ENCODE results near the gene BTBD9. TPM values are rescaled to one million over a fixed set of nuclear protein-coding genes. Genes with fewer than 3 reads are reported as not detected.

BTBD9 gene
- total RNA-seq, 1 experiment from 2014 or later: 12.5 TPM

DNA sequence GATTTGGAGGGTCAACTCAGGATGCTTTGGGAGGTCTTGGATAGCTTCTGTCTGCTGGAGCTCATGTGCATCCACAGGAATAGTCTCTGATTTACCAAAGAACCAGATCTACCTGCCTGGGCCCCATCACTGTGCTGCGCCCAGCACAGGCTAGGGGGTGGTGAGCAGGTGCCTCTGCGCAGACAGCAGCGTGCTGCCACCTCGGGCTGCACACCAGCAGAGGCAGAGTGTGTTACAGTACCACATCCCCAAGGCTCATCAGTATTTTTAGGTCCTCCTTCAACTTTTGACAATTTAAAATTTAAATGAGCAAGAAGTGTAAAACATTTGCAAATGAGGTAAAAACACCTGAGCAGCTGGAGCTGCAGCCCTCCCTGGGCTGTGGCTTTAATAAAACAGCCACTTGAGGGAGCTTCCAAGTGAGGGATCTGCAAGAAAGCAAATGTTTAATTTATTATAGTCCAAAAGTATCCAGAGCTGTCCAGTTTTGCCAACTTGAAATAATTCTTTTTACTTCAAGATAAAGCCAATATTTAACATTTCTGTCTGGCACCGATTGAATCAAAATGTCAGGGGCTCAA is 495.3 kb downstream of the BTBD9 start:
- intact Hi-C loops (cut with micrococcal nuclease): no loop called here
- no peak overlapping the region for H3K4me3 Mint-ChIP-seq (ENCODE audit: unreplicated experiment)
- CTCF ChIA-PET: interaction anchor here (0.5 to 1.3 kb wide), 4 partner anchors 112 to 728 kb away, joined by 3 read pairs; no protein-coding TSS in a partner anchor
- no peaks in the 10 kb centered on the region for H3K27me3 Mint-ChIP-seq (ENCODE audit: insufficient read depth, unreplicated experiment)
- peaks cover 13% of the 10 kb centered on the region for H3K4me1 Mint-ChIP-seq (ENCODE audit: insufficient read depth, unreplicated experiment)
- DNase-seq (ENCODE audit: unreplicated experiment): no peak
- peaks cover 21% of the 10 kb centered on the region for H3K36me3 Mint-ChIP-seq (ENCODE audit: insufficient read depth, unreplicated experiment)
- POLR2A ChIA-PET: interaction anchor here (0.6 kb wide), 1 partner anchor 331 kb away, joined by 3 read pairs; no protein-coding TSS in a partner anchor
- no peak overlapping the region for H3K27ac Mint-ChIP-seq (ENCODE audit: low read depth, unreplicated experiment)
- no TSS peak for BruUV-seq (replicated peaks)
- H3K9me3 Mint-ChIP-seq (ENCODE audit: unreplicated experiment): no peaks in the 10 kb centered on the region
- TF ChIP-seq CTCF (IDR thresholded peaks at IDR 0.05; ENCODE audit: unreplicated experiment): no peak

GRCh38 chr6:38143191-38144150 is 496.3 kb downstream of the BTBD9 start:
- POLR2A ChIA-PET: no interaction called here

DNA sequence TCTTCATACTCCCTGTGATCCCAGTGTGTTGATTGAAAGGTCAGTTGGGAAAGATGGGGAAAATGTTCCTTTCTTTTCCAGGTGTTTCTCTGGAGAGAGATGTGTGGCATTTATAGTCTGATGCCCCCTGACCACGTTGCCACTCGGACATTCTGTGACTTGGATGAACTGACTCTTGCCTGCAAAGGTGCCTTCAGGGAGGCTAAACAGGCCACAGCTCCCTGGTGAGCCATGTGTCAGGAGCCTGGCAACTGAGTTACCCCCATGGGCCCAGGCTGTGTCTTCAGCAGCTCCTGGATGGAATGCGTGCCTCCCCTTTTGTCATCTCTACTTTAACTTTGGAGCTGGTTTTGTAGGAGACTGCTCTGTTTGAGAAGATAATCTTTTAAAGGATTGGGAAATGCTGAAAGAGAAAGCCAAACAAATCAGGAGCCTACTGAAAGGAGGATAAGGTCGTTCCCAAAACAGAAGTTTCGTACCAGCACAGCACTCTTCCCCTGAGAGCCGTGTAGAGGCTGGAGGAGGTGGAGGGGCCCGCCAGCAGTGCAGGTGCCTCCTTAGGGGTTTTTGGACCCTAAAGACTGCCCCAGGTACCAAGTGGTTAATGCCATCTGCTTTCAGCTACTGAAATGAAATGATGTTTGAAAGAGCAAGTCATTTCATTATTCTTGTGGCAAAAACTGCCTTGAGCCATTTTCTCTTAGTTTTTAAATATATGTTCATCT is 497.4 kb downstream of the BTBD9 start:
- ChIA-PET CTCF (no interaction called here), POLR2A (no interaction called here)
- H3K27ac Mint-ChIP-seq (ENCODE audit: low read depth, unreplicated experiment): no peak overlapping the region
- H3K9me3 Mint-ChIP-seq (ENCODE audit: unreplicated experiment): no peaks in the 10 kb centered on the region
- peaks cover 10% of the 10 kb centered on the region for H3K36me3 Mint-ChIP-seq (ENCODE audit: insufficient read depth, unreplicated experiment)
- peaks cover 13% of the 10 kb centered on the region for H3K4me1 Mint-ChIP-seq (ENCODE audit: insufficient read depth, unreplicated experiment)
- no peaks in the 10 kb centered on the region for H3K27me3 Mint-ChIP-seq (ENCODE audit: insufficient read depth, unreplicated experiment)
- intact Hi-C loops (cut with micrococcal nuclease): no loop called here
- H3K4me3 Mint-ChIP-seq (ENCODE audit: unreplicated experiment): no peak overlapping the region
- TF ChIP-seq CTCF (IDR thresholded peaks at IDR 0.05; ENCODE audit: unreplicated experiment): no peak
- no peak for DNase-seq (ENCODE audit: unreplicated experiment)
- no TSS peak for BruUV-seq (replicated peaks)

More at GRCh38 chr6:38143191-38144150, 496.3 kb downstream of the BTBD9 start:
- H3K27me3 Mint-ChIP-seq (ENCODE audit: insufficient read depth, unreplicated experiment): no peaks in the 10 kb centered on the region
- H3K27ac Mint-ChIP-seq (ENCODE audit: low read depth, unreplicated experiment): no peak overlapping the region
- H3K4me3 Mint-ChIP-seq (ENCODE audit: unreplicated experiment): no peak overlapping the region
- intact Hi-C loops (cut with micrococcal nuclease): no loop called here
- DNase-seq (ENCODE audit: unreplicated experiment): no peak
- H3K36me3 Mint-ChIP-seq (ENCODE audit: insufficient read depth, unreplicated experiment): peaks cover 11% of the 10 kb centered on the region
- CTCF ChIA-PET: interaction anchor here (0.5 to 1.3 kb wide), 4 partner anchors 110 to 541 kb away, joined by 3 read pairs; no protein-coding TSS in a partner anchor
- no peaks in the 10 kb centered on the region for H3K9me3 Mint-ChIP-seq (ENCODE audit: unreplicated experiment)
- peaks cover 13% of the 10 kb centered on the region for H3K4me1 Mint-ChIP-seq (ENCODE audit: insufficient read depth, unreplicated experiment)
- TF ChIP-seq CTCF (IDR thresholded peaks at IDR 0.05; ENCODE audit: unreplicated experiment): no peak
- BruUV-seq (replicated peaks): no TSS peak

DNA sequence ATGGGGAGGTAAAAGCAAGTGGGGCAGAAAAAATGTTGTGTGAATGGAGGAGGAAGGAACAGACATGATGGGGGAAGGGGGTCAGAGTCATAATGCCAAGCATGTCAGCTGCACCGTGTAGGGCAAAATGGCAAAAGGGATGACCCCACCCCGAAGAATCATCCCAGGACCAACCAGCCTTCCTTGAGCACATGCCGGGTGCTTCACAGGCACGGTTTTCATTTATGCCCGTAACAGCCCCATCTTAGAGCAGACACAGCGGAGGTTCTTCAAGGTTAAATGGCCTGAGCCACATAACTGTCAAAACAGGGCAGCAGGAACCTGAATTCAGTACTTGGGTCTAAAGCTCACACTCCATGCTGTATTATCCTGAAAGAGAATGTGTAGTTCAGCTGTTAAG is 498.0 kb downstream of the BTBD9 start:
- no peak for DNase-seq (ENCODE audit: unreplicated experiment)
- no peak for TF ChIP-seq CTCF (IDR thresholded peaks at IDR 0.05; ENCODE audit: unreplicated experiment)
- H3K4me1 Mint-ChIP-seq (ENCODE audit: insufficient read depth, unreplicated experiment): peaks cover 7% of the 10 kb centered on the region
- peaks cover 10% of the 10 kb centered on the region for H3K36me3 Mint-ChIP-seq (ENCODE audit: insufficient read depth, unreplicated experiment)
- no peaks in the 10 kb centered on the region for H3K27me3 Mint-ChIP-seq (ENCODE audit: insufficient read depth, unreplicated experiment)
- ChIA-PET POLR2A (no interaction called here), CTCF (interaction anchor here (0.6 kb wide), 1 partner anchor 347 kb away, joined by 3 read pairs; no protein-coding TSS in a partner anchor)
- intact Hi-C loops (cut with micrococcal nuclease): no loop called here
- H3K27ac Mint-ChIP-seq (ENCODE audit: low read depth, unreplicated experiment): no peak overlapping the region
- H3K9me3 Mint-ChIP-seq (ENCODE audit: unreplicated experiment): no peaks in the 10 kb centered on the region
- no TSS peak for BruUV-seq (replicated peaks)
- H3K4me3 Mint-ChIP-seq (ENCODE audit: unreplicated experiment): no peak overlapping the region
